Measurements from ENCODE around the gene SV2C. TPM values are rescaled to one million over a fixed set of nuclear protein-coding genes. Genes with fewer than 3 reads are reported as not detected.

SV2C gene
- total RNA-seq, 1 donor from 2014 or later, result not detected

DNA sequence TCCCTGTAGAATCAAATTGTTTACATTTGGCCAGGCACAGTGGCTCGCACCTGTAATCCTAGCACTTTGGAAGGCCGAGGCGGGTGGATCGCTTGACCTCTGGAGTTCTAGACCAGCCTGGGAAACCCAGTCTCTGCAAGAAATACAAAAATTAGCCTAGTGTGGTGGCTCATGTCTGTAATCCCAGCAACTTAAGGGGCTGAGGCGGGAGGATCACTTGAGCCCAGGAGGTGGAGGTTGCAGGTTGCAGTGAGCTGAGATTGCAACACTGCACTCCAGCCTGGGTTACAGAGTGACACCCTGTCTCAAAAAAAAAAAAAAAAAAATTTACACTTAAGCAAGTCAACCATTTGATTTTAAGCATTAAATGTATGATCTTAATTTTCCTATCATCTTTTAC is 302.4 kb downstream of the SV2C start:
- H3K4me1 Mint-ChIP-seq, result peaks cover 5% of the 10 kb centered on the region
- peaks cover 8% of the 10 kb centered on the region for H3K27me3 Mint-ChIP-seq
- TF ChIP-seq, protein P1, sequence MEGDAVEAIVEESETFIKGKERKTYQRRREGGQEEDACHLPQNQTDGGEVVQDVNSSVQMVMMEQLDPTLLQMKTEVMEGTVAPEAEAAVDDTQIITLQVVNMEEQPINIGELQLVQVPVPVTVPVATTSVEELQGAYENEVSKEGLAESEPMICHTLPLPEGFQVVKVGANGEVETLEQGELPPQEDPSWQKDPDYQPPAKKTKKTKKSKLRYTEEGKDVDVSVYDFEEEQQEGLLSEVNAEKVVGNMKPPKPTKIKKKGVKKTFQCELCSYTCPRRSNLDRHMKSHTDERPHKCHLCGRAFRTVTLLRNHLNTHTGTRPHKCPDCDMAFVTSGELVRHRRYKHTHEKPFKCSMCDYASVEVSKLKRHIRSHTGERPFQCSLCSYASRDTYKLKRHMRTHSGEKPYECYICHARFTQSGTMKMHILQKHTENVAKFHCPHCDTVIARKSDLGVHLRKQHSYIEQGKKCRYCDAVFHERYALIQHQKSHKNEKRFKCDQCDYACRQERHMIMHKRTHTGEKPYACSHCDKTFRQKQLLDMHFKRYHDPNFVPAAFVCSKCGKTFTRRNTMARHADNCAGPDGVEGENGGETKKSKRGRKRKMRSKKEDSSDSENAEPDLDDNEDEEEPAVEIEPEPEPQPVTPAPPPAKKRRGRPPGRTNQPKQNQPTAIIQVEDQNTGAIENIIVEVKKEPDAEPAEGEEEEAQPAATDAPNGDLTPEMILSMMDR (IDR thresholded peaks at IDR 0.05), result no peak
- ATAC-seq (ENCODE audit: low read depth) (no peak), DNase-seq (no peak)
- POLR2A ChIA-PET, result no interaction called here
- H3K4me3 Mint-ChIP-seq, result no peak overlapping the region
- intact Hi-C loops (cut with micrococcal nuclease), result no loop called here
- no peak overlapping the region for H3K27ac Mint-ChIP-seq
- CTCF ChIA-PET, result no interaction called here
- no peaks in the 10 kb centered on the region for H3K36me3 Mint-ChIP-seq (ENCODE audit: low read depth)
- no peaks in the 10 kb centered on the region for H3K9me3 Mint-ChIP-seq

DNA sequence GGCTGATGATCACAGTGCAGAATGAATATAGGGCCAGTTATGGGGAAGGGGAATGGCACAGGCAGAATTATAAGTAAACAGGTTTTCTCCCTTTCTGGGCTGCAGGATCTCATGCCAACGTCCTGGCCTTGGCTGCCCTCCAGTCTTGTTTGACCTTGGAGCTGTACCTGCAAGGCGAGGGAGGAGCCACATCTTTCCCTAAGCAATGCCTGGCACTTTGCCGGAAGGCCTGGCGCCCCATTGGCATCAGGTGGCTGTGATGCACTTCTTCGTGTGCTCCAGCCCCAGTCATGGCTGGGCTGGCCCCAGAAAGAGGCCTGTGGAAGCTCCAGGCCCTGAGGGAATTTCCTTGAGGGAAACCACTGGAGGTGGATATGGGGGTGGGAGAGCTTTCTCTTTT is 303.2 kb downstream of the SV2C start:
- ChIA-PET CTCF (interaction anchor here (1.0 kb wide), 1 partner anchor 17 kb away, joined by 3 read pairs; the partner anchor contains the start of gene IQGAP2), POLR2A (no interaction called here)
- H3K27ac Mint-ChIP-seq, result no peak overlapping the region
- intact Hi-C loops (cut with micrococcal nuclease), result no loop called here
- H3K4me3 Mint-ChIP-seq, result no peak overlapping the region
- H3K4me1 Mint-ChIP-seq, result peaks cover 10% of the 10 kb centered on the region
- TF ChIP-seq, protein P1 (IDR thresholded peaks at IDR 0.05), result no peak
- ATAC-seq (ENCODE audit: low read depth) (no peak), DNase-seq (no peak)
- H3K36me3 Mint-ChIP-seq (ENCODE audit: low read depth), result no peaks in the 10 kb centered on the region
- no peaks in the 10 kb centered on the region for H3K9me3 Mint-ChIP-seq
- H3K27me3 Mint-ChIP-seq, result peaks cover 8% of the 10 kb centered on the region

DNA sequence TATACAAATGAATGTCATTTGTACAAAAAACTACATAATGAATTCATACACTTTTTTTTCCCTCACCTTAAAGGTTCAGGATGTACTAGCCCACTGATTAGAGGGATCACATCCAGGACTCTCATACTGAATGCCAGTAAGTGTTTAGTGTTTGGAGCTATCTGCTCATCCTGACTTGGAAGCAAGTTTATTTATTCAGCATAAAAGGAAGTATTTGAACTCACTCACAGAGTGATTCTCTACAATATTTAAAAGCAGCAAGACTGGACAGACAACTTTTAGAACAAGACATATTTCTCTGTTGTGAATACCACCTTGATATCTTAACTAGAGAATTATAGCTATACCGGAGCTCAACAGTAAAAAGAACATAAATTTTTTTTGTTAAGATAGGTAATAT is 305.1 kb downstream of the SV2C start:
- Mint-ChIP-seq H3K27ac (no peak overlapping the region), H3K4me1 (peaks cover 10% of the 10 kb centered on the region), H3K36me3 (ENCODE audit: low read depth) (no peaks in the 10 kb centered on the region), H3K9me3 (no peaks in the 10 kb centered on the region), H3K27me3 (peaks cover 8% of the 10 kb centered on the region), H3K4me3 (no peak overlapping the region)
- POLR2A ChIA-PET, result no interaction called here
- intact Hi-C loops (cut with micrococcal nuclease), result no loop called here
- ATAC-seq (ENCODE audit: low read depth) (no peak), DNase-seq (no peak)
- TF ChIP-seq, protein P1 (IDR thresholded peaks at IDR 0.05), result no peak
- CTCF ChIA-PET, result no interaction called here

DNA sequence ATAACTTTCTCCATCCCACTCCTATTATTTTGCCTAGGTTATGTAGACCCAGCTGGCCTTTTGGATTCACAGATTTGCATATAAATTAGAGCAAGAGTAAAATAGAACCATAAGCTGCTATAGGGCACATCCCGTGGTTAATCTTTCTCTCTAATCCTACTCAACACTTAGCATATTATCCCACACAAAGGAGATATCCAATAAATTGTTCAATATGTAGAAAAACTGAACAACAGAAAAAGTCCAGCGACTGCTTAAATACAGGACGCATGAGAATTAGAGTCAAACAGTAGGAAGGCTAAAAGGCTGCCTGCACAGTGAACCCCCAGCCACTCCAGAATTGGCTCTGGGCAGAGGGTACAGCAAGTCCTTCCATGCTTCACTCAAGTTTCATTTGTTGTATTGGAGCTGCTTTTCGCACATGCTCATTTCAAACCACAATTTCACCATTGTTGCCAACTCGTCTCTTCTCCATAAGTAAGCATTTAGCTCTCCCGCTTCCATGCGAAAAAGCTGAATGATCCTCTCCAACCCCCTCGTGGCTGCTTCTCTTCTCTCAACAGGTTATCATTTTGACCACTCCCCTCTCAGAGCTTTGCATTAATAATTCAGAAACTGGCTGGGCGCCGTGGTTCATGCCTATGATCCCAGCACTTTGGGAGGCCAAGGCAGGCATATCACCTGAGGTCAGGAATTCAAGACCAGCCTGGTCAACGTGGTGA is 305.8 kb downstream of the SV2C start:
- peaks cover 8% of the 10 kb centered on the region for H3K27me3 Mint-ChIP-seq
- ChIA-PET POLR2A (no interaction called here), CTCF (no interaction called here)
- H3K4me1 Mint-ChIP-seq, result peaks cover 10% of the 10 kb centered on the region
- no peak overlapping the region for H3K4me3 Mint-ChIP-seq
- intact Hi-C loops (cut with micrococcal nuclease), result no loop called here
- ATAC-seq (ENCODE audit: low read depth), result no peak
- H3K9me3 Mint-ChIP-seq, result no peaks in the 10 kb centered on the region
- no peak for DNase-seq
- H3K36me3 Mint-ChIP-seq (ENCODE audit: low read depth), result no peaks in the 10 kb centered on the region
- TF ChIP-seq, protein P1 (IDR thresholded peaks at IDR 0.05), result no peak
- no peak overlapping the region for H3K27ac Mint-ChIP-seq

DNA sequence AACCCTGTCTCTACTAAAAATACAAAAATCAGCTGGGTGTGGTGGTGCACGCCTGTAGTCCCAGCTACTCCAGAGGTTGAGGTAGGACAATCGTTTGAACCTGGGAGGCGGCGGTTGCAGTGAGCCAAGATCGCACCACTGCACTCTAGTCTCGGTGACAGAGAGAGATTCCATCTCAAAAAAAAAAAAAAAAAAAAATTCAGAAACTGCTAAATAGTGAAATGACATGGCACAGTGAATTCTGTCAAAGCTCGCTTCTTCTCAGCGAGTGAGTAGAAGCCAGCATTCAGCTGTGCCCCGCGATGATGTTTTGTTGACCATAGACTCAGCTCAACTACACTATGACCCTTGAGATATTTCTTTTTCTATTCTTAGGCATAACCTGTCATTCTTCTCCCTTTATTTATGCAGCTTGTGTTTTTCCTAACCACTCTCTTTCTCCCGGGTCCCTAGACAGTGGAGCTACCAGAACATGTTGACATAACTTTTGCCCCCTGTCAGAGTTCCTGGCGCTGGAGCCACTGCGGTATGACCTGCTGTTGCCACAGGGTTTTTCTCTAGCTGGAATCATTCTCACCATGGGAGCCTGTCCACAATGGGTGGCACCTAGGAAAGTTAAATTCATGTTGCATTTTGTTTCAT is 306.5 kb downstream of the SV2C start:
- POLR2A ChIA-PET, result no interaction called here
- CTCF ChIA-PET, result no interaction called here
- H3K27me3 Mint-ChIP-seq, result peaks cover 12% of the 10 kb centered on the region
- DNase-seq (no peak), ATAC-seq (ENCODE audit: low read depth) (no peak)
- H3K4me1 Mint-ChIP-seq, result peaks cover 10% of the 10 kb centered on the region
- TF ChIP-seq, protein P1 (IDR thresholded peaks at IDR 0.05), result no peak
- intact Hi-C loops (cut with micrococcal nuclease), result no loop called here
- H3K4me3 Mint-ChIP-seq, result no peak overlapping the region
- no peaks in the 10 kb centered on the region for H3K9me3 Mint-ChIP-seq
- no peak overlapping the region for H3K27ac Mint-ChIP-seq
- H3K36me3 Mint-ChIP-seq (ENCODE audit: low read depth), result no peaks in the 10 kb centered on the region

Data from activated B cell treated with CpG ODN at 0.5 μM for 24 hours (primary cell).